Gastroesophageal sphincter (tissue), 3 donors: ENCODE data around the gene SEMA4D.

ENCODE experiments used
- CTCF ChIP-seq, 4 experiments: fragments of 200-600 bp in 2 of 4; fragments of 450-650 bp in 2 of 4; sonication (generic) in 1 of 4; IDR thresholded peaks; one replicate each; pipeline ENCODE4 v1.5.1; 2017 to 2019; ENCODE audit warnings: antibody characterized with exemption in 4 of 4, mild to moderate bottlenecking in 2 of 4, moderate library complexity in 2 of 4
- EP300 ChIP-seq: sonication (generic); formaldehyde crosslinking; IDR thresholded peaks from one replicate; pipeline ENCODE4 v1.6.1; 2017; ENCODE audit warnings: antibody characterized with exemption, mild to moderate bottlenecking
- POLR2AphosphoS5 ChIP-seq: sonication (generic); formaldehyde crosslinking; IDR thresholded peaks from one replicate; pipeline ENCODE4 v1.6.1; 2017; ENCODE audit warnings: antibody characterized with exemption

GRCh38 chr9:89438194-89438593 lies 59.7 kb downstream of the SEMA4D start:
- TF ChIP-seq CTCF (IDR thresholded peaks at IDR 0.05) (no peak), EP300 (no peak), POLR2AphosphoS5 (no peak)
